22Rv1 (cell line): ENCODE results near the gene ABCC4.

Source experiments
- CTCF ChIP-seq: fragments of 450-650 bp; IDR thresholded peaks from 2 replicates; pipeline ENCODE4 v1.5.1; 2017; ENCODE audit warnings: mild to moderate bottlenecking
- ZFX ChIP-seq: fragments of 450-650 bp; IDR thresholded peaks from 2 replicates; pipeline ENCODE4 v1.6.1; 2017; ENCODE audit warnings: antibody characterized with exemption, borderline replicate concordance

GRCh38 chr13:95188128-95188527, 113.1 kb downstream of the ABCC4 start:
- TF ChIP-seq CTCF: no peak
- TF ChIP-seq ZFX: no peak
